T-cell (primary cell): ENCODE results near the gene KRT17. TPM values are rescaled to one million over a fixed set of nuclear protein-coding genes. Genes with fewer than 3 reads are reported as not detected.
"Not testable (repeated sequence)": the region's sequence is repeated elsewhere in the genome, so short reads cannot be mapped to it uniquely, and the experiment has no call there.

Source experiments
- ATAC-seq, 4 experiments: fragments of 200-7000 bp in 3 of 4; fragments of 150-1000 bp in 1 of 4; cut with Tn5 transposase; replicated peaks in 1 of 4; 1 replicate in 3 of 4; 2 replicates in 1 of 4; pipeline ENCODE4 v1.10.0; 2021; ENCODE audit warnings: moderate library complexity in 3 of 4, mild to moderate bottlenecking in 2 of 4, moderate number of reproducible peaks in 1 of 4
- CTCF ChIA-PET, 2 donors: fragments of 300-600 bp; sonication (Branson Sonifier 250); formaldehyde crosslinking; loops; one replicate each; lab custom pipeline; 2022; ENCODE audit warnings: antibody characterized with exemption in 2 of 2; lab: Charles Lee
- POLR2A ChIA-PET, 2 donors: fragments of 300-600 bp; sonication (Branson Sonifier 250); formaldehyde crosslinking; loops; one replicate each; lab custom pipeline; 2022; ENCODE audit warnings: antibody characterized with exemption in 2 of 2; lab: Charles Lee
- DNase-seq, 35 experiments: peaks; one replicate each; pipeline versions ENCODE4 v3.0.0 to v3.0.0-alpha.2; 2013 to 2023
- H3K27ac ChIP-seq: one replicate; pipeline ENCODE4 v1.5.1; 2013; ENCODE audit warnings: low read length
- H3K27me3 ChIP-seq, 2 experiments: replicated peaks in 1 of 2; 1 replicate in 1 of 2; 2 replicates in 1 of 2; pipeline versions ENCODE4 v1.6.1 to v1.7.0; 2013; ENCODE audit warnings: low read length in 1 of 2, mixed read lengths in 1 of 2; ENCODE audit not compliant: control insufficient read depth in 2 of 2, insufficient read depth in 2 of 2; ENCODE audit errors: extremely low read depth in 1 of 2
- H3K36me3 ChIP-seq, 2 donors: 1 replicate in 1 of 2; 2 replicates in 1 of 2; pipeline versions ENCODE4 v1.6.1 to v1.7.0; 2013; ENCODE audit warnings: low read length in 1 of 2; ENCODE audit not compliant: control insufficient read depth in 2 of 2, insufficient read depth in 1 of 2; ENCODE audit errors: extremely low read depth in 1 of 2
- H3K4me1 ChIP-seq, 2 experiments: 1 replicate in 1 of 2; 2 replicates in 1 of 2; pipeline versions ENCODE4 v1.6.1 to v1.7.0; 2013; ENCODE audit warnings: low read length in 2 of 2, mixed read lengths in 1 of 2; ENCODE audit not compliant: insufficient read depth in 2 of 2, control insufficient read depth in 1 of 2; ENCODE audit errors: extremely low read depth in 1 of 2
- H3K4me3 ChIP-seq, 2 donors: 1 replicate in 1 of 2; 2 replicates in 1 of 2; pipeline versions ENCODE4 v1.5.1 to v1.7.0; 2013; ENCODE audit warnings: mild to moderate bottlenecking in 2 of 2, low read length in 1 of 2, moderate library complexity in 1 of 2; ENCODE audit not compliant: control insufficient read depth in 1 of 2; ENCODE audit errors: extremely low read depth in 1 of 2
- H3K9me3 ChIP-seq: 2 replicates; pipeline ENCODE4 v1.7.0; 2013
- H3K27ac Mint-ChIP-seq, 2 donors: one replicate each; pipeline ENCODE4 v1.8.0; 2020 to 2021; ENCODE audit warnings: mild to moderate bottlenecking in 2 of 2, mixed read lengths in 2 of 2
- H3K27me3 Mint-ChIP-seq, 2 donors: one replicate each; pipeline ENCODE4 v1.8.0; 2021 to 2022; ENCODE audit warnings: mixed read lengths in 2 of 2
- H3K36me3 Mint-ChIP-seq: one replicate; pipeline ENCODE4 v1.8.0; 2021; ENCODE audit warnings: mixed read lengths
- H3K4me1 Mint-ChIP-seq, 3 donors: one replicate each; pipeline ENCODE4 v1.8.0; 2020 to 2022; ENCODE audit warnings: mixed read lengths in 3 of 3, mild to moderate bottlenecking in 1 of 3
- H3K4me3 Mint-ChIP-seq, 3 donors: one replicate each; pipeline ENCODE4 v1.8.0; 2020 to 2022; ENCODE audit warnings: mild to moderate bottlenecking in 3 of 3, mixed read lengths in 3 of 3, moderate library complexity in 3 of 3
- H3K9me3 Mint-ChIP-seq, 3 donors: one replicate each; pipeline ENCODE4 v1.8.0; 2020 to 2022; ENCODE audit warnings: mixed read lengths in 3 of 3
- WGBS: methylation state at CpG from one replicate; pipeline ENCODE4 v1.1.5; 2013; ENCODE audit warnings: missing lambda C conversion rate; ENCODE audit not compliant: insufficient coverage; 5-methylcytosine and 5-hydroxymethylcytosine counted together
- total RNA-seq, 35 experiments: library from RNA in 6 of 35; stranded (reverse) in 6 of 35; fragments of 120-200 nt in 1 of 35; gene quantifications; one replicate each; pipeline versions ENCODE4 v1.2.1 to v1.2.4 and lab custom pipeline; 2013 to 2026

Gene KRT17
- total RNA-seq, 5 donors from 2014 or later (not counting 1 experiment from before 2014, with no cell fraction given): not detected

GRCh38 chr17:41585301-41586056 is 38.9 kb downstream of the KRT17 start:
- no peak for DNase-seq
- Mint-ChIP-seq H3K9me3 (no peaks in the 10 kb centered on the region), H3K27ac (no peak overlapping the region), H3K4me3 (no peak overlapping the region), H3K36me3 (no peaks in the 10 kb centered on the region), H3K4me1 (no peaks in the 10 kb centered on the region), H3K27me3 (peaks cover 18 to 55% of the 10 kb centered on the region in 2 donors)
- no peaks in the 10 kb centered on the region for H3K9me3 ChIP-seq
- no peak overlapping the region for H3K27ac ChIP-seq
- no peaks in the 10 kb centered on the region for H3K36me3 ChIP-seq
- ChIA-PET POLR2A (no interaction called here), CTCF (no interaction called here)
- no peaks in the 10 kb centered on the region for H3K4me1 ChIP-seq
- no peak for ATAC-seq
- WGBS: 78% methylated on average over 5 of the region's 5 CpGs
- peaks cover 3 to 38% of the 10 kb centered on the region in 2 experiments for H3K27me3 ChIP-seq
- H3K4me3 ChIP-seq: no peak overlapping the region

DNA sequence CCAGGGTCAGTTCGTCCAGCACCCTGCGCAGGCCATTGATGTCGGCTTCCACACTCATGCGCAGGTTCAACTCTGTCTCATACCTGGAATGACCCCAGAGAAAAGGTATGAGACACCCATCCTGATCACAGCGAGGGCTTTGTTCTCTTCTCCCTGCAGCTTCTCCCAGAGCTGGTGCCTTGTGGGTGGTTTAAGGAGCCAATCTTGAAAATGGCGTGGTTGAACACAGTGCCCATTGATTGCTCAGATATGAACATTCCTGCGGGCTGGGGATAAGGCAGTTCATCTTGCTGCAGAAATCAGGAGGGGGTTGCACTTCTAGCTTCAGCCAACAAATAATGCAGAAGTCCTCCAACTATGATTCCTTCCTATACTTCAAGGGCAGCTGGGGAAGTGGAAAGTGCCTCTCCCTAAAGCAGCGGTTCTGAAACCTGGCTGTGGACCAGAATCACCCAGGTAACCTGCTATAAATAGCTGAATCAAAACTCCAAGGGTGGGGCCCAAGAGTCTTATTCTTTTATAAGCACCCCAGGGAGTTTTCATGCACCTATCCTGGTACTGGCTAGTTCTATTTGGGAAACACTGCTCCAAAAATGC is 39.9 kb downstream of the KRT17 start:
- H3K9me3 Mint-ChIP-seq, H3K4me1 ChIP-seq, ATAC-seq, H3K4me3 Mint-ChIP-seq, H3K4me3 ChIP-seq, DNase-seq, H3K27ac Mint-ChIP-seq, H3K4me1 Mint-ChIP-seq, H3K27ac ChIP-seq, H3K9me3 ChIP-seq, POLR2A ChIA-PET, H3K36me3 Mint-ChIP-seq, H3K36me3 ChIP-seq: not testable (repeated sequence)
- CTCF ChIA-PET: interaction anchor here in 1 of 2 donors (0.6 kb wide), 1 partner anchor 1071 kb away, joined by 5 read pairs; no protein-coding TSS in a partner anchor
- peaks cover 23 to 59% of the 10 kb centered on the region in 2 donors for H3K27me3 Mint-ChIP-seq
- H3K27me3 ChIP-seq: peaks cover 3 to 44% of the 10 kb centered on the region in 2 experiments
- 93% methylated on average over 4 of the region's 8 CpGs for WGBS

DNA sequence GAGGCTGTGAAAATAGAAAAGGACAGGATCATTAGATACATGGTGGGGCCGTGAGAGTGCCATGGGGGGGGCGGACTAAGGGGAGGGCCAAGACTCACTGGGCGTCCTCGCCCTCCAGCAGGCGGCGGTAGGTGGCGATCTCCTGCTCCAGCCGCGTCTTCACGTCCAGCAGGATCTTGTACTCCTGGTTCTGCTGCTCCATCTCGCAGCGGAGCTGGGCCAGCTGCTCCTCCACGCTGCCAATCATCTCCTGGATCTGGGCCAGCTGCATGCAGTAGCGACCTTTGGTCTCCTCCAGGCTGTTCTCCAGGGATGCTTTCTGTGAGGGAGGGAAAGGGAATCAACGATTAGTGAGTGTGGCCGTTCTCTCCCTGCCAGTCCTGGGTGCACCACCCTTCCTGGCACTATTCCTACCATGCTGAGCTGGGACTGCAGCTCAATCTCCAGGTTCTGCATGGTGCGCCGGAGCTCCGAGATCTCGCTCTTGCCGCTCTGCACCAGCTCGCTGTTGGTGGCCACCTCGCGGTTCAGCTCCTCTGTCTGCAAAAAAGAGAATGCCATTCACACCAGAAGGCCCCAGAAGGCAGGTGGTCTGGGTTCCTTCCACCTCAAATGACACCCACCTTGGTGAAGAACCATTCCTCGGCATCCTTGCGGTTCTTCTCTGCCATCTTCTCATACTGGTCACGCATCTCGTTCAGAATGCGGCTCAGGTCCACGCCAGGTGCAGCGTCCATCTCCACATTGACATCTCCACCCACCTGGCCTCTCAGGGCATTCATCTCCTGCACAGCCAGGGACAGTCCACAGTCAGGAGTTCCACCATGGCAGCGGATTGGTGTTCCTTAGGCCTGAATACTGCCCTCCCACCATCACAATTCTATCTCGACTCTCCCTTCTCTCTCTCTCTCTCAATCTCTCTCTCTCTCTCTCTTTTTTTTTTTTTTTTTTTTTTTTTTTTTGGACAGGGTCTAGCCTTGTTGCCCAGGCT is 40.9 kb downstream of the KRT17 start:
- no peaks in the 10 kb centered on the region for H3K36me3 Mint-ChIP-seq
- peaks cover 27 to 63% of the 10 kb centered on the region in 2 donors for H3K27me3 Mint-ChIP-seq
- H3K27me3 ChIP-seq: peaks cover 3 to 47% of the 10 kb centered on the region in 2 experiments
- ChIA-PET CTCF (interaction anchor here in 1 of 2 donors (0.6 kb wide), 1 partner anchor 1070 kb away, joined by 5 read pairs; no protein-coding TSS in a partner anchor), POLR2A (no interaction called here)
- no peak overlapping the region for H3K27ac Mint-ChIP-seq
- DNase-seq (no peak), ATAC-seq (no peak)
- H3K4me3 ChIP-seq: no peak overlapping the region
- no peaks in the 10 kb centered on the region for H3K4me1 ChIP-seq
- no peaks in the 10 kb centered on the region for H3K36me3 ChIP-seq
- H3K27ac ChIP-seq: no peak overlapping the region
- H3K9me3 ChIP-seq: no peaks in the 10 kb centered on the region
- no peak overlapping the region for H3K4me3 Mint-ChIP-seq
- no peaks in the 10 kb centered on the region for H3K4me1 Mint-ChIP-seq
- H3K9me3 Mint-ChIP-seq: no peaks in the 10 kb centered on the region
- 90% methylated on average over 24 of the region's 33 CpGs for WGBS

- H3K27me3 Mint-ChIP-seq: peaks cover 36 to 68% of the 10 kb centered on the region in 2 donors
- CTCF ChIA-PET, POLR2A ChIA-PET, DNase-seq, H3K4me3 ChIP-seq, H3K9me3 ChIP-seq, H3K36me3 ChIP-seq, H3K4me3 Mint-ChIP-seq, ATAC-seq, H3K4me1 ChIP-seq, H3K27ac ChIP-seq, H3K27ac Mint-ChIP-seq, H3K9me3 Mint-ChIP-seq, H3K4me1 Mint-ChIP-seq, H3K36me3 Mint-ChIP-seq: not testable (repeated sequence)
- peaks cover 3 to 52% of the 10 kb centered on the region in 2 experiments for H3K27me3 ChIP-seq
- 83% methylated on average over 2 of the region's 13 CpGs for WGBS
Measured at GRCh38 chr17:41582061-41582968, 42.1 kb downstream of the KRT17 start.

GRCh38 chr17:41581366-41582060 is 42.9 kb downstream of the KRT17 start:
- no peak overlapping the region for H3K4me3 Mint-ChIP-seq
- Histone ChIP-seq H3K27ac (no peak overlapping the region), H3K4me1 (no peaks in the 10 kb centered on the region), H3K27me3 (peaks cover 3 to 56% of the 10 kb centered on the region in 2 experiments), H3K36me3 (no peaks in the 10 kb centered on the region), H3K4me3 (no peak overlapping the region), H3K9me3 (no peaks in the 10 kb centered on the region)
- no peaks in the 10 kb centered on the region for H3K36me3 Mint-ChIP-seq
- ChIA-PET POLR2A (no interaction called here), CTCF (no interaction called here)
- WGBS: 82% methylated on average over 2 of the region's 4 CpGs
- DNase-seq (no peak), ATAC-seq (no peak)
- peaks cover 40 to 67% of the 10 kb centered on the region in 2 donors for H3K27me3 Mint-ChIP-seq
- no peaks in the 10 kb centered on the region for H3K9me3 Mint-ChIP-seq
- H3K4me1 Mint-ChIP-seq: no peaks in the 10 kb centered on the region
- no peak overlapping the region for H3K27ac Mint-ChIP-seq
